Thymus (tissue), 11 donors: ENCODE results near the gene RASGEF1B. TPM values are rescaled to one million over a fixed set of nuclear protein-coding genes. Genes with fewer than 3 reads are reported as not detected.
A peak's percentile ranks its signal among the peaks of the same experiment; 100 is the strongest.

ENCODE experiments used
- DNase-seq, 9 donors: peaks; one replicate each; pipeline ENCODE4 v3.0.0-alpha.2; 2013; ENCODE audit warnings: low spot score in 9 of 9, low read depth in 6 of 9, missing footprints in 1 of 9
- H3K27ac ChIP-seq, 2 donors: one replicate each; pipeline ENCODE4 v1.5.1; 2013; ENCODE audit warnings: control low read depth in 1 of 2, low read depth in 1 of 2, low read length in 1 of 2, mild to moderate bottlenecking in 1 of 2, moderate library complexity in 1 of 2
- H3K27me3 ChIP-seq, 2 donors: one replicate each; pipeline ENCODE4 v1.5.1; 2013; ENCODE audit warnings: low read length in 1 of 2; ENCODE audit not compliant: control insufficient read depth in 2 of 2, insufficient read depth in 1 of 2
- H3K36me3 ChIP-seq, 2 donors: one replicate each; pipeline ENCODE4 v1.5.1; 2013; ENCODE audit warnings: low read length in 1 of 2, mild to moderate bottlenecking in 1 of 2, moderate library complexity in 1 of 2; ENCODE audit not compliant: control insufficient read depth in 2 of 2, insufficient read depth in 2 of 2
- H3K4me1 ChIP-seq, 2 donors: one replicate each; pipeline ENCODE4 v1.5.1; 2013; ENCODE audit warnings: low read length in 2 of 2; ENCODE audit not compliant: control insufficient read depth in 2 of 2, insufficient read depth in 2 of 2
- H3K4me3 ChIP-seq, 2 donors: one replicate each; pipeline ENCODE4 v1.5.1; 2013; ENCODE audit warnings: low read length in 2 of 2, control low read depth in 1 of 2, mild to moderate bottlenecking in 1 of 2
- H3K9me3 ChIP-seq, 2 donors: one replicate each; pipeline ENCODE4 v1.5.1; 2013; ENCODE audit warnings: low read length in 1 of 2, mild to moderate bottlenecking in 1 of 2; ENCODE audit not compliant: control insufficient read depth in 2 of 2, insufficient read depth in 1 of 2
- WGBS: extraction: QIAGEN DNeasy Blood & Tissue Kit; methylation state at CpG from one replicate; pipeline ENCODE4 v1.1.7; 2013; 5-methylcytosine and 5-hydroxymethylcytosine counted together
- polyA plus RNA-seq: library from polyadenylated mRNA; stranded (reverse); fragments of 200-250 nt; gene quantifications from one replicate; pipeline ENCODE4 v1.2.3, GENCODE V29; 2013
- total RNA-seq: library from RNA; stranded (reverse); fragments of 120-200 nt; gene quantifications from one replicate; pipeline ENCODE4 v1.2.4, GENCODE V29; 2013
- donor health status: healthy.

Gene RASGEF1B
- total and polyA plus RNA-seq, 2 donors, result 18.3 to 19.9 TPM

- no peak for DNase-seq
- Histone ChIP-seq H3K27me3 (no peaks in the 10 kb centered on the region), H3K27ac (no peak overlapping the region), H3K4me3 (no peak overlapping the region), H3K4me1 (peaks cover 18 to 39% of the 10 kb centered on the region in 2 donors), H3K9me3 (no peaks in the 10 kb centered on the region), H3K36me3 (no peaks in the 10 kb centered on the region)
- 89% methylated on average over 3 of the region's 3 CpGs for WGBS
Observed at GRCh38 chr4:81510643-81511178, 39.0 kb upstream of the RASGEF1B start.

GRCh38 chr4:81509822-81510221, 38.1 kb upstream of the RASGEF1B start:
- no peaks in the 10 kb centered on the region for H3K36me3 ChIP-seq
- 24% methylated on average over 7 of the region's 7 CpGs for WGBS
- no peaks in the 10 kb centered on the region for H3K9me3 ChIP-seq
- no peak for DNase-seq
- H3K27ac ChIP-seq, result no peak overlapping the region
- H3K4me1 ChIP-seq, result peaks cover 25 to 48% of the 10 kb centered on the region in 2 donors
- no peak overlapping the region for H3K4me3 ChIP-seq
- no peaks in the 10 kb centered on the region for H3K27me3 ChIP-seq

- H3K36me3 ChIP-seq, result no peaks in the 10 kb centered on the region
- peak in 1 of 9 donors; percentile 40 for DNase-seq
- WGBS, result 14% methylated on average over 3 of the region's 3 CpGs
- H3K4me3 ChIP-seq, result no peak overlapping the region
- H3K4me1 ChIP-seq, result peaks cover 31 to 54% of the 10 kb centered on the region in 2 donors
- no peak overlapping the region for H3K27ac ChIP-seq
- H3K27me3 ChIP-seq, result no peaks in the 10 kb centered on the region
- no peaks in the 10 kb centered on the region for H3K9me3 ChIP-seq
Observed at GRCh38 chr4:81509191-81509590, 37.5 kb upstream of the RASGEF1B start.

GRCh38 chr4:81508411-81509185, 36.9 kb upstream of the RASGEF1B start:
- Histone ChIP-seq H3K9me3 (no peaks in the 10 kb centered on the region), H3K27ac (no peak overlapping the region), H3K27me3 (no peaks in the 10 kb centered on the region), H3K4me1 (peaks cover 31 to 55% of the 10 kb centered on the region in 2 donors), H3K4me3 (no peak overlapping the region), H3K36me3 (no peaks in the 10 kb centered on the region)
- DNase-seq, result no peak
- WGBS, result 95% methylated on average over 2 of the region's 2 CpGs

GRCh38 chr4:81507530-81507929, 35.8 kb upstream of the RASGEF1B start:
- DNase-seq, result no peak
- H3K27me3 ChIP-seq, result no peaks in the 10 kb centered on the region
- H3K27ac ChIP-seq, result no peak overlapping the region
- no peak overlapping the region for H3K4me3 ChIP-seq
- H3K36me3 ChIP-seq, result no peaks in the 10 kb centered on the region
- H3K9me3 ChIP-seq, result no peaks in the 10 kb centered on the region
- WGBS, result 95% methylated on average over 1 of the region's 1 CpG
- peaks cover 29 to 47% of the 10 kb centered on the region in 2 donors for H3K4me1 ChIP-seq

GRCh38 chr4:81506731-81507130, 35.0 kb upstream of the RASGEF1B start:
- Histone ChIP-seq H3K4me1 (peaks cover 29 to 45% of the 10 kb centered on the region in 2 donors), H3K4me3 (no peak overlapping the region), H3K27ac (no peak overlapping the region), H3K36me3 (no peaks in the 10 kb centered on the region), H3K27me3 (no peaks in the 10 kb centered on the region), H3K9me3 (no peaks in the 10 kb centered on the region)
- 96% methylated on average over 2 of the region's 2 CpGs for WGBS
- no peak for DNase-seq

- Histone ChIP-seq H3K27ac (peak overlapping the region; percentile 80 to 93), H3K4me1 (peaks cover 29 to 45% of the 10 kb centered on the region in 2 donors), H3K27me3 (no peaks in the 10 kb centered on the region), H3K4me3 (no peak overlapping the region), H3K9me3 (no peaks in the 10 kb centered on the region), H3K36me3 (no peaks in the 10 kb centered on the region)
- no peak for DNase-seq
- 18% methylated on average over 2 of the region's 2 CpGs for WGBS
Observed at GRCh38 chr4:81505726-81506125, 34.0 kb upstream of the RASGEF1B start.

GRCh38 chr4:81505004-81505598, 33.4 kb upstream of the RASGEF1B start:
- Histone ChIP-seq H3K4me1 (peaks cover 29 to 45% of the 10 kb centered on the region in 2 donors), H3K27me3 (no peaks in the 10 kb centered on the region), H3K9me3 (no peaks in the 10 kb centered on the region), H3K27ac (peak overlapping the region; percentile 80 to 93), H3K4me3 (no peak overlapping the region), H3K36me3 (no peaks in the 10 kb centered on the region)
- 5% methylated on average over 8 of the region's 8 CpGs for WGBS
- peak in 8 of 9 donors; percentile 47 to 91 (median 78) for DNase-seq
